A673 (cell line): ENCODE results near the gene IDUA.

Source experiments
- EZH2 ChIP-seq: fragments of 200-600 bp; sonication (generic); IDR thresholded peaks from 2 replicates; pipeline ENCODE4 v1.6.1; 2017; ENCODE audit warnings: borderline replicate concordance, low read depth, mild to moderate bottlenecking, mixed read lengths, antibody characterized with exemption, low read length; ENCODE audit not compliant: poor library complexity, severe bottlenecking
- TF ChIP-seq, protein P1 (sequence below): fragments of 300-800, 200-600 bp; sonication (generic); conservative IDR thresholded peaks from 2 replicates; pipeline ENCODE4 v1.5.1; 2017; ENCODE audit warnings: low read depth, mild to moderate bottlenecking, antibody characterized with exemption, low read length, moderate library complexity, mixed read lengths

DNA sequence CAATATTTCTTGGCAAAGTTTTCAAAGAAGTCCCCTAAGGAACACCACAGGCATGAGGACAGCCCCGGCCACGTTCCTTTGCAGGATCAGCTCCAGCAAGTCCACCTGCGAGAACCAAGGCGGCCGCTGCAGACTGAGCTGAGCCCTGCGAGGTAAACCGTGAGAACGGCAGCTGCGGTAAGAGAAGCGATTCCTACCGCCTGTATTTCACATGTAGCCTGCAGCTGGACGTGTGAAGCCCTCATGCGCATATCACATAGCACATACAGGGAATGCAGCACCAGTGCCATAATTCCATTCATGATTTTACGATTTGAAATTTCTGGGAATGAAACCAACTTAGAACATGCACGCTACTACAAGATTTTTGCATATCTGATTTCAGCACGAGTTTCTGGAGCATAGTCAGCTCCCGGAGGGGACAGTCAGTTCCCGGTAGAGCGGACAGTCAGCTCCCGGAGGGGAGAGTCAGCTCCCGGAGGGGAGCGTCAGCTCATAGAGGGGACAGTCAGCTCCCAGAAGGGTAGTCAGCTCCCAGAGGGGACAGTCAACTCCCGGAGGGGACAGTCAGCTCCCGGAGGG is 66.3 kb downstream of the IDUA start:
- peak; percentile 55 for TF ChIP-seq EZH2
- TF ChIP-seq, protein P1, sequence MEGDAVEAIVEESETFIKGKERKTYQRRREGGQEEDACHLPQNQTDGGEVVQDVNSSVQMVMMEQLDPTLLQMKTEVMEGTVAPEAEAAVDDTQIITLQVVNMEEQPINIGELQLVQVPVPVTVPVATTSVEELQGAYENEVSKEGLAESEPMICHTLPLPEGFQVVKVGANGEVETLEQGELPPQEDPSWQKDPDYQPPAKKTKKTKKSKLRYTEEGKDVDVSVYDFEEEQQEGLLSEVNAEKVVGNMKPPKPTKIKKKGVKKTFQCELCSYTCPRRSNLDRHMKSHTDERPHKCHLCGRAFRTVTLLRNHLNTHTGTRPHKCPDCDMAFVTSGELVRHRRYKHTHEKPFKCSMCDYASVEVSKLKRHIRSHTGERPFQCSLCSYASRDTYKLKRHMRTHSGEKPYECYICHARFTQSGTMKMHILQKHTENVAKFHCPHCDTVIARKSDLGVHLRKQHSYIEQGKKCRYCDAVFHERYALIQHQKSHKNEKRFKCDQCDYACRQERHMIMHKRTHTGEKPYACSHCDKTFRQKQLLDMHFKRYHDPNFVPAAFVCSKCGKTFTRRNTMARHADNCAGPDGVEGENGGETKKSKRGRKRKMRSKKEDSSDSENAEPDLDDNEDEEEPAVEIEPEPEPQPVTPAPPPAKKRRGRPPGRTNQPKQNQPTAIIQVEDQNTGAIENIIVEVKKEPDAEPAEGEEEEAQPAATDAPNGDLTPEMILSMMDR: no peak
